ENCODE data around the gene PDLIM5. TPM values are rescaled to one million over a fixed set of nuclear protein-coding genes. Genes with fewer than 3 reads are reported as not detected.

PDLIM5 gene
- total RNA-seq, 1 donor from 2014 or later = 71.0 TPM

DNA sequence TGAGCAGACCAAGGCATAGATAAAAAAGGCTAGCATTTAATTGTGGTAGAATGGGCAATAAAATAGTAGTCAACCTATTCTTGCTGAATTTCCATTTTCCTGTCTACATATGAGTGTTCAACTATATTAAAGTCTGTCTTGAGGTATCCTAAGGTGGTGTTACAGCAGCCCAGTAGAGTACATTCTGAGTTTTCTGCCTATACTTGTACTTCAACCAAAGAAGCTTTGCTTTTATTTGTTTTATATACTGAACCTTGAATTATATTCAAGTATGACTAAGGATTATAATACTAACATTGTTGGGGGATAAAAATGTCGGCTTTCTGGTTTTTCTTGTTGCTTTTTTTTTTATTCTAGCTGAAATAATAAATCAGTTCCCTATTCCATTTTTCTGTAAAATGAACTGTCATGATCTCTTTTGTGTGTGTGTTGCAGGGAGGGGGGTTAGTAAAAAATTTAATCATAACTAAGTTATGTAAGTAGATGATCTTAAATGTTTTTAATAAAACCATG is 106.7 kb downstream of the PDLIM5 start:
- H3K4me1 Mint-ChIP-seq = no peaks in the 10 kb centered on the region
- H3K4me3 Mint-ChIP-seq = no peak overlapping the region
- H3K27ac Mint-ChIP-seq (ENCODE audit: unreplicated experiment) = no peak overlapping the region

DNA sequence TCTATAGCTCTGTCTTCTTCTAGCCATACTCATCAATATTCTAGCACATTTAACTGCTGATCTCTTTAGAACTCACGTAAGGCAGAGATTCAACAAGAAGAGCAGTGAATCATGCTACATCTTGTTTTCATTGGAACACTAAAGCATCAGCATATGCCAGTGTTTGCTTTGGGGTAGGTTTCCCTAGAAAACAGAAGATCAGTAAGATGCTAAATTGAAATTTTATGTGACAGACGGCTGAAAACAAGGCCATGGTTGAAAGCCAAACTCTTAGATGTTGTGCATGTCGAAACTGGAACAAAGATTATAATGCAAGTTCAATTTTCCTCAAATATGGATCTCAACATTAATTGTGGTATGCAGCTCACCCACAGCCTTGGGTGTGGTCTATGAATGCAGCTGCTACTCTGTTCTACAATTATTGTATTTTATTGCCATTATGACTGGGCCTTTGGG is 107.6 kb downstream of the PDLIM5 start:
- Mint-ChIP-seq H3K27ac (ENCODE audit: unreplicated experiment) (peak overlapping the region; percentile 4), H3K36me3 (ENCODE audit: low read depth) (peaks cover 13% of the 10 kb centered on the region), H3K27me3 (ENCODE audit: low read depth) (no peaks in the 10 kb centered on the region), H3K9me3 (peaks cover 7% of the 10 kb centered on the region), H3K4me1 (no peaks in the 10 kb centered on the region), H3K4me3 (no peak overlapping the region)
- TF ChIP-seq, protein P1, sequence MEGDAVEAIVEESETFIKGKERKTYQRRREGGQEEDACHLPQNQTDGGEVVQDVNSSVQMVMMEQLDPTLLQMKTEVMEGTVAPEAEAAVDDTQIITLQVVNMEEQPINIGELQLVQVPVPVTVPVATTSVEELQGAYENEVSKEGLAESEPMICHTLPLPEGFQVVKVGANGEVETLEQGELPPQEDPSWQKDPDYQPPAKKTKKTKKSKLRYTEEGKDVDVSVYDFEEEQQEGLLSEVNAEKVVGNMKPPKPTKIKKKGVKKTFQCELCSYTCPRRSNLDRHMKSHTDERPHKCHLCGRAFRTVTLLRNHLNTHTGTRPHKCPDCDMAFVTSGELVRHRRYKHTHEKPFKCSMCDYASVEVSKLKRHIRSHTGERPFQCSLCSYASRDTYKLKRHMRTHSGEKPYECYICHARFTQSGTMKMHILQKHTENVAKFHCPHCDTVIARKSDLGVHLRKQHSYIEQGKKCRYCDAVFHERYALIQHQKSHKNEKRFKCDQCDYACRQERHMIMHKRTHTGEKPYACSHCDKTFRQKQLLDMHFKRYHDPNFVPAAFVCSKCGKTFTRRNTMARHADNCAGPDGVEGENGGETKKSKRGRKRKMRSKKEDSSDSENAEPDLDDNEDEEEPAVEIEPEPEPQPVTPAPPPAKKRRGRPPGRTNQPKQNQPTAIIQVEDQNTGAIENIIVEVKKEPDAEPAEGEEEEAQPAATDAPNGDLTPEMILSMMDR (conservative IDR thresholded peaks at IDR 0.05) = no peak
- no peak for DNase-seq (ENCODE audit: low read depth, low spot score)

More for the DNA sequence above, 106.7 kb downstream of the PDLIM5 start:
- DNase-seq (ENCODE audit: low read depth, low spot score) = no peak
- TF ChIP-seq, protein P1 (conservative IDR thresholded peaks at IDR 0.05) = no peak
- Mint-ChIP-seq H3K9me3 (peaks cover 7% of the 10 kb centered on the region), H3K27me3 (ENCODE audit: low read depth) (no peaks in the 10 kb centered on the region), H3K36me3 (ENCODE audit: low read depth) (peaks cover 13% of the 10 kb centered on the region)

DNA sequence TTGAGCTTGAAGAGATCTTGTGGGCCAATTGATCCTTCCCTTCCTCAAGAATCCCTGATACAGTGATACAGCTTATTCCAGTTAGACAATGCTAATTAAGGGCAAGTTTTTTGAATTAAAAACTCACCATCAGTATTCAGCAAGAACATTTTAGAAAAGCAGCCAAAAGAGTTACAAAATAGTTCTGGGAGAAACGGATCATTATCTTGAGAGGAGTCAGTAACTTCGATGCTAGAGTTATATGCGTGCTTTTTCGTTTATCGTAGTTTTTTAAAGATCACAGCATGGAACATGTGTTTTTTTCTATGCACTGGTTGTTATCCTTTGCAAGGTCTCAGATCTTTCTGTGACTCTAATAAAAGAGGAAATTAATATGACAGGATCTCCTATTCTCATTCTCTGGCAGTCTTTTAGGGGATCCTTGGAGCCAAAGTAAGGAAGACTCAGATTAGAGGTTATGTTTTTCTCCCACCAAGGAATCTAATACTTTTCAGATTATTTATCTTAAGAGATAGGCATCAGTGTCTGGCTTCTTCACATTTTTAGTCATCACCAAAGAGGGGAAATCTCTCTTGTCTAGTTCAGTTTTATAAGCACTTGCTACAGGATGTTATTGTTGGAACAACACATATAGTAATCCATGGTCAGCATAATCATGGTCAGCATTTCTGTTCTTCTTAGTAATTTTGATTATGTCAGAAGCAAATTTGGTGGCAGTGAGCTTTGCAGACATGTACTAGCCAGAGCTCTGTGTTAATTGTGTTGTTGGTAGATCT is 109.7 kb downstream of the PDLIM5 start:
- Mint-ChIP-seq H3K27ac (ENCODE audit: unreplicated experiment) (no peak overlapping the region), H3K36me3 (ENCODE audit: low read depth) (peaks cover 6% of the 10 kb centered on the region)

DNA sequence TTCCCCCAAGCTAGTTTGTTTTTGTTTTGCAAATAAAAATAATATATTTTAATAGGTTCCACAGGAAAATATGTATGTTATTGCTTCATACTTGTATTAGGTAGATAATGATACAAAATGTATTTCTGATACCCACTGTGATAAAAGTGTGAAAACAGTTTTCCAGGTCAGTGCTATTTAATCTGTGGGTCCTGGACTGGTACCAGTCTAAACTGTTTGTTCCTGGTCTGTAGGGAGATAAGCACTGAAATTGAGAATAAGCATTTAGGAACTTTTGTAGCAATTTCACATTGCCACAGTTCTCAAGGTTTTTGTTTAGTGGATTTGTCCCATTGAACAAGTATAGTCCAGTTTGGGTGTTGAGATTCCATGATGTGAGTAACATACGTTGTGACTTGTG is 110.5 kb downstream of the PDLIM5 start:
- TF ChIP-seq, protein P1 (conservative IDR thresholded peaks at IDR 0.05) = no peak
- peaks cover 6% of the 10 kb centered on the region for H3K36me3 Mint-ChIP-seq (ENCODE audit: low read depth)
- peaks cover 7% of the 10 kb centered on the region for H3K9me3 Mint-ChIP-seq
- no peak overlapping the region for H3K4me3 Mint-ChIP-seq
- no peak overlapping the region for H3K27ac Mint-ChIP-seq (ENCODE audit: unreplicated experiment)
- H3K4me1 Mint-ChIP-seq = no peaks in the 10 kb centered on the region
- no peak for DNase-seq (ENCODE audit: low read depth, low spot score)
- no peaks in the 10 kb centered on the region for H3K27me3 Mint-ChIP-seq (ENCODE audit: low read depth)

More for the DNA sequence above, 109.7 kb downstream of the PDLIM5 start:
- Mint-ChIP-seq H3K9me3 (peaks cover 7% of the 10 kb centered on the region), H3K4me1 (no peaks in the 10 kb centered on the region), H3K27me3 (ENCODE audit: low read depth) (no peaks in the 10 kb centered on the region), H3K4me3 (no peak overlapping the region)
- TF ChIP-seq, protein P1 (conservative IDR thresholded peaks at IDR 0.05) = no peak
- DNase-seq (ENCODE audit: low read depth, low spot score) = no peak

DNA sequence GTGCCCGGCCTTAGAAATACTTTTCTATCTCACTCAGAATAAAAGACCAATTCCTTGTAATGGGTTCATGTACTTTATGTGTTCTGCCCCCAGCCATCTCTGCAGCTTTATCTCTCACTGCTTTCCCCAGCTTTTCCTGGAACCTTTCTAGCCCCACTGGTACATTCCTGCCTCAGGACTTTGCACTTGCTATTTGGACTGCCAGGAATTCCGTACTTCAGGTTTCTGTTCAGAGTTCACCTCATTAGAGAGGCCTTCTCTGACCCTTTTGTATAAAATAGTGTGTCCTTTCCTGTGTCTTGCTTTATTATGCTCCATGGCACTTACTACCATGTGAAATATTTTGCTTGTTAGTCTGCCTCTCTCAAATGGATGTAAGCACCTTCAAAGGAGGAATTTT is 112.5 kb downstream of the PDLIM5 start:
- Mint-ChIP-seq H3K9me3 (no peaks in the 10 kb centered on the region), H3K4me3 (no peak overlapping the region), H3K27me3 (ENCODE audit: low read depth) (no peaks in the 10 kb centered on the region), H3K4me1 (peaks cover 4% of the 10 kb centered on the region), H3K27ac (ENCODE audit: unreplicated experiment) (no peak overlapping the region), H3K36me3 (ENCODE audit: low read depth) (no peaks in the 10 kb centered on the region)
- TF ChIP-seq, protein P1 (conservative IDR thresholded peaks at IDR 0.05) = no peak
- no peak for DNase-seq (ENCODE audit: low read depth, low spot score)

All from neural crest cell (in vitro differentiated cells).